Limb (tissue), 2 donors: ENCODE measurements around the gene GCNT3.

ENCODE experiments used
- DNase-seq, 2 donors: peaks; one replicate each; pipeline ENCODE4 v3.0.0-alpha.2; 2016; ENCODE audit errors: extremely low spot score in 2 of 2

Gene GCNT3, protein sequence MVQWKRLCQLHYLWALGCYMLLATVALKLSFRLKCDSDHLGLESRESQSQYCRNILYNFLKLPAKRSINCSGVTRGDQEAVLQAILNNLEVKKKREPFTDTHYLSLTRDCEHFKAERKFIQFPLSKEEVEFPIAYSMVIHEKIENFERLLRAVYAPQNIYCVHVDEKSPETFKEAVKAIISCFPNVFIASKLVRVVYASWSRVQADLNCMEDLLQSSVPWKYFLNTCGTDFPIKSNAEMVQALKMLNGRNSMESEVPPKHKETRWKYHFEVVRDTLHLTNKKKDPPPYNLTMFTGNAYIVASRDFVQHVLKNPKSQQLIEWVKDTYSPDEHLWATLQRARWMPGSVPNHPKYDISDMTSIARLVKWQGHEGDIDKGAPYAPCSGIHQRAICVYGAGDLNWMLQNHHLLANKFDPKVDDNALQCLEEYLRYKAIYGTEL

DNA sequence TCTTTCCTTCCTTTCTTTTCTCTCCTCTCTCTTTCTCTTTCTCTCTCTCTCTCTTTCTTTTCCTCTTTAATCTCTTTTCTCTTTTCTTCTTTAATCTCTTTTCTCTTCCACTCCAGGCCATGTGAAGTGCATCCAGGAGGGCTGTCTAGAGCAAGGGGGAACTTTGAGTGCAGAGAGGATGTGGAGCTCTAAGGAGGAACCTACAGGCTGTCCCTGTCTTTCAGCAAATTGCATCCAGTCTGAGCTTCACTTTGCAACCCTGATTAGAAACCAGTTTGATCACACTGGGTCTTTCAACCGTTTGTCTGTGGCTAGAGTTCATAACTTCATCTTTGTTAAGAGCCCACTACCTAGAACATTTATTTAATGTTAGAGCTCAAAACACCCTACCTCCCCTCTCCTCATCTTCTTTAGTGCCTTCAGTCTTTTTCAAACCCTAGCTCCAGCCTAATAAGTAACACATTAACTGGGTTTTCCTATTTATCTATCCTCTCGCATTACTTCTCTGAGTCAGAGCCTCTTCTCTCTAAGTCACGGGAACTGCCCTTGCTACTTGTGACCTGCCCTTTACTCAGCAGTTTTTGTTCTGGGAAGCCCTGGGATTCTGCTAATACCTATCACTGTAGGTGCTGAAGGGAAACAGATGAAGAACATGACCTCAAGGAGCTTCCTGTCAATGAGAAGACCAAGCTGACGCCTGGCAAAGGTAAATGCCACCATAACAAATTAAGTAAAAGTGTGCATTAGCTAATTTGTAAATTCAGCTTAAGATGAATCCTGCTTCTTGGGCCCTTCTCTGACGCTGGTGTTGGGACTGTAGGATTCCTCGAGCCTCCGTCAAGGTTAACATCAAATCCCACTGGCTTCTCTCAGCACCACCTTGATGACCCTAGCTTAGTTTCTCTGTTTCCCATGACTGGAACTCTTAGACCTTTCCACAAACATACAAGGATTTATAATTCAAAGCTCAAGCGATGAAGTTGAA lies at the start of gene GCNT3:
Gene GCNT3 (plus strand): TSS at position 508 of the 985 bp plus-strand sequence. CDS start 6,456 bp downstream, outside the sequence.
- no peak for DNase-seq

DNA sequence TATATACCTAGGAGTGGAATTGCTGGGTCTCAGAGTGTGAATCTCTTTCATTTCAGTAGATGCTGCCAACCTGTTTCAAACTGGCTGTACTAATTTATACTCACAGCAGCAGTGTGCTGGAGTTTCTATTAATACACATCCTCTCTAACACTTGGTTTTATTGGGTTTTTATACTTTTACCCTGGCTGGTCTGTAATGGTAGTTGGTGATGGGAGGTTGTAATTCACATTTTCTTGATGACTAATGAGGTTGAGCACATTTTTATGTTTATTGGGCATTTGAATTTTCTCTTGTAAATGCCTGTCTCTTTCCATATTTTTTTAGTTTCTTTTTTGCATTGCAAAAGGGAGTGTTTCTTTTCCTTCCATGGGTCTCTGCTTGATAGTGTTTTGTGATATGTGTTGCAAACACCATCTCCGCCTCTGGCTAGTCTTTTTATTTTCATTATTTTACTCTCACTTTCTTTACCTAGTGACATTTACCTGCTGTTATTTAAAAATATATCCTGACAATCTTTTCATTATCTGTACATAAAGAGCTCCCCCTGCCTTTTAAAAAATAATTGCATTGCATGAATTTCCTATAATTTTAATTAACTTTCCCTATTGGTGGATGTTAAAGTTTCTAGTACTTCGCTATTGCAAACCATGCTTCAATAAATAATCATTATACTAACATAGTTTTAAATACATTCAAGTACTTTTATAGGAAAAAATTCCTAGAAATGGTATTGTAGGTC lies 49.0 kb upstream of the GCNT3 start:
- no peak for DNase-seq

DNA sequence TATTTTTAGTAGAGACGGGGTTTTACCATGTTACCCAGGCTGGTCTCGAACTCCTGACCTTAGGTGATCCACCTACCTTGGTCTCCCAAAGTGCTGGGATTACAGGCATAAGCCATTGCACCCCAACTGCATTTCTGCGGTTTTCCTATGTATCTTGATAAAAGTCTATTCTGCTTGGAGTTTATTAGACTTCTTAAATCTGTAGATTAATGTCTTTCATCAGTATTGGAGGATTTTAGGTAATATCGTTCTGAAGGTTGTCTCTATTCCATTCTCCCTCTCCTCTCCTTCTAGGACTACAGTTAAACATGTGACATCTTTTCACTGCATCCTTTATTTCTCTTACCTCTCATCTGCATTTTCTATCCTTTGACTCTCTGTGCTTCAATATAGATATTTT lies 46.3 kb upstream of the GCNT3 start:
- DNase-seq, result no peak

DNA sequence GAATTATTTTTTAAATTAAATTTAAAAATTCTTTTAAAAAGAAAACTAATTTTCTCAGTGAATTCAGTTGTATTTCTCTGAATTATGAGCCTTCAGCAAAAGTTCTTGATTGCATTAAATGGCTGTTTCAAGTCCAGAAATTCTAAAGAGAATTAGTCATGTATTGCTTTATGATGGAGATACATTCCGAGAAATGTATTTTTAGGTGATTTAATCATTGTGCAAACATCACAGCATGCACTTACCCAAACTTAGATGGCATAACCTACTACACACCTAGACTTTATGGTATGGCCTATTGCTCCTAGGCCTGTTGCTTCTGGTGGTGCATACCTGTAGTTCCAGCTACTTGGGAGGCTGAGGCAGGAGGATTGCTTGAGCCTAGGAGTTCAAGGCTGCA lies 44.3 kb upstream of the GCNT3 start:
- no peak for DNase-seq

DNA sequence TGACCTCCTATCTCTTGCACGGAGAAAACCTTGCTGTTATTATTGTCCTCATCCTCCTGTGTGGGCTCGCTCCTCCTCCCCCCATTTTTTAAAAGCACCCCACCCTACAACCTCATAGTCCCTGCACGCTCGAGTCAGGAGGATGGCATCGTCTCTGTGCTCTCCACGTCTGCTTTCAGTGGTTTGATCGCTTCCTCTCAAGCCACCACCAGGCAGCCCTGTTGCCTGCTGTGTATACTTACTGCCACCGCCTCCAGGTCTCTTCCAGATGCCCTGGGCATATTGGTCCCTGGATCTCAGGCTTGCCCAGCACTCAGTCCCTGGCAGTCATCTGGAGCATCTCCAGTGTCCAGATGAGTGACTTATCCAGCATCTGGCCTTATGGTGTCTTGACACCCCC lies 42.1 kb upstream of the GCNT3 start:
- DNase-seq, result no peak

DNA sequence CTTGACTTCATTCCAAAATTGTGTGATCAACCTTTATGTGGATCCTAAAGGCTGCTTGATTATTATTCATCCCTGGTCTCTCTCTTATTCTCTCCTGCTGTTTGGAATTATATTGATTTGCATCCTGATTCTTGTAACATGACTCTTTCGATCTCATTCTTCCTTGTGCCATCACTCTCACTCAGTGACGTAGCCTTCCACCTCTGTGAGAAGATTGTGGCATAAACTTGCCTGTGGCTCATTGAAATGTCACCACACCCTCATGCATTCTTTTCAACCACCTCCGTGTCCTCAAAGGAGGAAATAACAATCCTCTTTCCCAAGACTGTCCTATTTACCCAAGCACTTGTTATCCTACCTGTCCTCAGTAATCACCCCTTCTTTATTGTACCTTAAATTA lies 41.3 kb upstream of the GCNT3 start:
- DNase-seq, result no peak

DNA sequence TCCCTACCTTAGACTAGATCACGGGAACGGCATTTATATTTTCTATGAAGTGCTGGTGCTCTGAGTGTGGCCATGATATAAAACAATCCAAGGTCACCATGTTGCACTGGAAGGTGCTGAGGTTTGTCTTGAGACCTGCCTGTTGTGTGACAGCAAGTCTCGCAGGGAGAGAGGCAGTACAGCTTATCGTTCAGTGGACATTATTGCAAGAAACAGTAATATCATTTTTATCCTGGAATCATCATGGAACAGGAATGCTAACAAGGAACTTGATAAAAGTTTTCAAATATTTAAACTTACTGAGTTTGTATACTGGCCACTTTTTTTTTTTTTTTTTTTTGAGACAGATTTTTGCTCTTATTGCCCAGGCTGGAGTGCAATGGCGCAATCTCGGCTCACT lies 40.0 kb upstream of the GCNT3 start:
- DNase-seq, result no peak

DNA sequence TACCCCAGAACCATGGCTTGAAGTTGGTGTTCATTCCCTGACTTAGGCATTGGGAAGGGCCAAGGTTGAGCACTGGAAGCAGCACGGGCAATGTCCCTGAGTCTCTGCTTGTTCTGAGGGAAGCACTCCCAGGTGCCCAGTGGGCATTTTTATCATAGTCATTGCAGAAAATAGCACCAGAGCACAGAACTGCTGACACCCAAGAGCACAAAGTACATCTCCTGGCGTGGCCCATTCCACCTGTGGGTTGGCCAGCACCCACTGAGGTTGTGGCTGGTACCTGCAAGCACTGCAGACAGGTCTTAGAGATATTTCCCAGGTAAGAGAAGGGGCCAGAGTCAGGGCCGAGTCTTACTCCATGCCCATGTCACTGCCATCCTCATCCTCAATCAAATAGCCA lies 28.5 kb upstream of the GCNT3 start:
- DNase-seq, result no peak

DNA sequence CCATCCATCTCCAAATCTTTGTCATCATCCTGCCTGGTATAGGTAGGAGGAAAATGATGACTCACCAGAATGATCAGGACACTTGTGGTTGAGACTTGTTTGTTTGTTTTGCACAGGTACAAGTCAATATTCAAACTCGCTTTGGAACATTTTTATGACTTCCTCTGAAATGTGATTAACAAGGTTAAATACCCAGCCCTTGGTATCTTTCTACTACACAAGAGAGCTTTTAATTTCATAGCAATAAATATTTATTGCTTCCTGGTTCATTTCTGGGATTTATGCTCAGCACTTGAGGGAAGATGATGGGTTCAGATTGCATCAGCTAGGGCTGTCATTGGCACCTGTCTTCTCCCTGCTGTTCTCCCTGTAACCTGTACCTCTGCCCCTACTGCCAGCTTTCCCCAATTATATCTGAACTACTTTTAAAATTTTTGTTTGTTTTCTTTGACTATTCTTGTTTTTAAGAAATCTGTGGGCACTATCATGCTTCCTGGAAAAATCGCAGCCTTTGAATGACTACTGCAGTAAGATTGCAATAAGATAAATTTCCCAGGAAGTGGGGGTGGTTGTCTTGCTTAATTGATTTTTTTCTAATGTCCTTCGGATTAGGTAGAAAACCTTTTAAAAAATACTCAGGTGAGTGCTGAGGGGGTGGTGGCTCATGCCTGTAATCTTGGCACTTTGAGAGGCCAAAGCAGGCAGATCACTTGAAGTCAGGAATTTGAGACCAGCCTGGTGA lies 24.3 kb upstream of the GCNT3 start:
- no peak for DNase-seq

DNA sequence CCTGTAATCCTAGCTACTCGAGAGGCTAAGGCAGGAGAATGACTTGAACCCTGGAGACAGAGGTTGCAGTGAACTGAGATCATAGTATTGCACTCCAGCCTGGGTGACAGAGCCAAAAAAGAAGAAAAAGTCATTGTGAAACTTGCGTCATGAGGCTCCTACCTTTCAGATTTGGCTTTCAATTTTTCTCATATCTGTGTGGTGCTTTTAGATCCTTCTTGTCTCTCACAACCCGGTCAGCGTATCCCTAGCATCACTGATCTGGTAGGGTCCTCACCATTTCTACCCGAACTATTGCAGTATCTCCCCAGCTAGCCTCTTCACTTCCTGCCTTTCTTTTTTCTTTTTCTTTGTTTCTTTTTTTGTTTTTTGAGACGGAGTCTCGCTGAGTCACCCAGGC lies 21.6 kb upstream of the GCNT3 start:
- DNase-seq, result no peak

DNA sequence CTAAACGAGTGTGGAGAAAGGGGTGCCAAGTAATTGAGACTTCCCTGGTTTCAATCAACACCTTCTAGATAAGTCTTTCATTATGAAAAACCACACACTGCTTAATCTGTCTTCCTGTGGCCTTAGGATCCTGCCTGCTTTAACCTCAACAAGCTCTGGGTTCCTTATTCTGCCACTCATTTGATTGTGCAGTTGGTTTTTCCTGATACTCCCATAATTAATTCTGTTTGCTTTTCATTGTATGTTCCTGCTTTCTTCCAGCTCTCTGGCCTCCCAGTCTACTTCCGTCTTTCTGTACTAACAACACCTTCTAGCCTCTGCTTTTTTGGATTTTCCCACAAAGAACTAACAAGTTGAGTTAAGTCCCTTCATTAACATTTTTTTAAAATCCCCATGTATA lies 20.2 kb upstream of the GCNT3 start:
- no peak for DNase-seq

DNA sequence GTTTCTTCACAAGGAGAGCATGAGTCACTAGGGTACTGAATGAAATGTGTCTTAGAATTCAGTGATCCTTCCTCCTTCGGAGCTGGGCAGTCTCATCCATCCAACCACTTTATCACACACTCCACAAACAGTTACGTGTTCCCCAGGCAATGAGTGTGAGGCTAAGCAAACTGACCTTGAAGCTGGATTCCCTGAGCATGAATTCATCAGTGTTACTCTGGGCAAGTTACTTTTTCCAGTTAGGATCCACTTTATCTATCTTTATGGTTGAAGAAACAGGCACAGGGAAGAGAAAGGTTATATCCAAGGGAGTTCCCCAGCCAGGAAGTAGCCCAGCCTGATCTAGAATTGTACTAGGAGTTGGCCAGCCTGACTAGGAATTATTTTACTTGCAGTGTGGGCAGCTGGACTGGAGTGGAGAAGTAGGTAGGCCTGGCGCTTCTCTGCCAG lies 17.1 kb upstream of the GCNT3 start:
- DNase-seq, result no peak

DNA sequence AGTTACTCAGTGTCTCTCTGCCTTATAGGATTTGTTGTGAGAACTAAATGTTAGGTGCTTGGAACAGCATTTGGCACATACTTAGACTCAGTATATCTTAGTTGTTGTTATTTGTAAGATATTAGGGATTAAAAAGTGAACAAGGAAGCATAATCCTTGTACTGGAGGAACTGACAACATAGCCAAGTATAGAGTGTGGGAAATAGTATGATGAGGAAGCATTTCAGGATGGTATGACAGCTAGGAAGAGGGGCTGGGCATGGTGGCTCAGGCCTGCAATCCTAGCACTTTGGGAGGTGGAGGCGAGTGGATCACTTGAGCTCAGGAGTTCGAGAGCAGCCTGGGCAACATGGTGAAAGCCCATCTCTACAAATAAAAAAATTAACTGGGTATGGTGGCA lies 16.6 kb upstream of the GCNT3 start:
- no peak for DNase-seq

DNA sequence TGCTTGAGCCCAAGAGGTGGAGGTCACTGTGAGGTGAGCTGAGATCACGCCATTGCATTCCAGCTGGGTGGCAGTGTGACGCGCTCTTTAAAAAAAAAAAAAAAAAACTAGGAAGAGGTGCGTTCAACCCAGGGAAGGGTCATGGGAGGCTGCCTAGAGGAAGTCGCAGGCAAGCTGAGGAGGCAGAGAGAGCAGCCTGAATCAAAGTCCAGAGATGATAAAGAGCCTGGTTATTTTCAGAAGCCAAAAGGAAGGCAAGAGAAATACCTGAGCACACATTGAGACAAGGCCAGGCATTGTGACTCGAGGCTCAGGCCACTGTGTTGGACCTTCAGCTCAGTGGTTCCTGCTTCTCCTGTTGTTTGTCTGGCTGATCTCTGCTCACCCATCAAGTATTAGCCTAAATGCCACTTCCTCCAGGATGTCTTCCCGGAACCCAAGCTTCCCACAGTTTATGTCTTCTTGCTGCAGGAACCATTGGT lies 16.1 kb upstream of the GCNT3 start:
- no peak for DNase-seq

DNA sequence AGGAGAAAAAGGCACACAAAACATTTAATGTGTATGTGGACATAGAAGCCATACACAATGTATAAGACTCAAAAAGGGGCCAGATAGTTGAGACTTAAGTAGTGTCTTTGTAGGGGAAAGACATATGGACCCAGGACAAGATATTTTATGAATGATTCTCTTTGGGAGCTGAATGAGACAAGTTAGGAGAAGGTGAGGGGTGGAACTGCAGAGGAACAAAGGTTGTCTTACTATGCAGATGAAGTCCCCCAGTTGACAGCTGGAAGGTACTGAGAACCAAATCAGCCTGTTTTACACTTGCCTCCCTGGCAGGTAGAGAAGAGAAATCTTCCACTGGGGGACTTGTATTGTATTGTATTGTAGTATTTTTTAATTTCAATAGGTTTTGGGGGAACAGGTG lies 14.9 kb upstream of the GCNT3 start:
- DNase-seq, result no peak

DNA sequence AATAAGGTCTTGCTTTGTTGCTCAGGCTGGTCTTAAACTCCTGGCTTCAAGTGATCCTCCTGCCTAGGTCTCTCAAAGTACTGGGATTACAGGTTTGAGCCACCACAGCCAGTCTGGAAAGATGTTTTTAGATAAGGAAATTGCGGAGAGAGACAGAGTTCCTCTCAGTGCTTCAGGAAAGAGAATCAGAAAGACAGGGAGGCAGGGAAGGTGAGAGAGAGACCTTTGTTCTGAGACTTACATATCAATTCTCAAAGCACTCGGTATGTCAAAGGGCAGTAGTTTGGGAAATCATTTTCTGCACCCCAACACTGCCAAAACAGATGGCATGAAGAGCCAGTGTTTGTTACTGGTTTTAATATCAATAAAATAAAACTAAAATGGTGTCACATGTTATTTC lies 13.1 kb upstream of the GCNT3 start:
- no peak for DNase-seq

DNA sequence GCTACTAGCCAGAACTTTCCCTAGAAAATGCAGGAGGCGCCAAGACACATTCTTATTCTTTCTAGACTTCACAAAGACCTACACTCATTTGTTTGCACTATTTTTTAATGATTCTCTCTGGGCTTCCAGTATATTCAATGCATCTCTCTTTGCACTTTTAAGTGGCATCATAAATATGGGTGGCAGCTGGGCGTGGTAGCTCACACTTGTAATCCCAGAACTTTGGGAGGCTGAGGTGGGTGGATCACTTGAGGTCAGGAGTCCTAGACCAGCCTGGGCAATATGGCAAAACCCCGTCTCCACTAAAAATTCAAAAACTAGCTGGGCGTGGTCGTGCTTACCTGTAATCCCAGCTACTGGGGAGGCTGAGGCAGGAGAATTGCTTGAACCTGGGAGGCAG lies 5.6 kb upstream of the GCNT3 start:
- DNase-seq, result no peak

DNA sequence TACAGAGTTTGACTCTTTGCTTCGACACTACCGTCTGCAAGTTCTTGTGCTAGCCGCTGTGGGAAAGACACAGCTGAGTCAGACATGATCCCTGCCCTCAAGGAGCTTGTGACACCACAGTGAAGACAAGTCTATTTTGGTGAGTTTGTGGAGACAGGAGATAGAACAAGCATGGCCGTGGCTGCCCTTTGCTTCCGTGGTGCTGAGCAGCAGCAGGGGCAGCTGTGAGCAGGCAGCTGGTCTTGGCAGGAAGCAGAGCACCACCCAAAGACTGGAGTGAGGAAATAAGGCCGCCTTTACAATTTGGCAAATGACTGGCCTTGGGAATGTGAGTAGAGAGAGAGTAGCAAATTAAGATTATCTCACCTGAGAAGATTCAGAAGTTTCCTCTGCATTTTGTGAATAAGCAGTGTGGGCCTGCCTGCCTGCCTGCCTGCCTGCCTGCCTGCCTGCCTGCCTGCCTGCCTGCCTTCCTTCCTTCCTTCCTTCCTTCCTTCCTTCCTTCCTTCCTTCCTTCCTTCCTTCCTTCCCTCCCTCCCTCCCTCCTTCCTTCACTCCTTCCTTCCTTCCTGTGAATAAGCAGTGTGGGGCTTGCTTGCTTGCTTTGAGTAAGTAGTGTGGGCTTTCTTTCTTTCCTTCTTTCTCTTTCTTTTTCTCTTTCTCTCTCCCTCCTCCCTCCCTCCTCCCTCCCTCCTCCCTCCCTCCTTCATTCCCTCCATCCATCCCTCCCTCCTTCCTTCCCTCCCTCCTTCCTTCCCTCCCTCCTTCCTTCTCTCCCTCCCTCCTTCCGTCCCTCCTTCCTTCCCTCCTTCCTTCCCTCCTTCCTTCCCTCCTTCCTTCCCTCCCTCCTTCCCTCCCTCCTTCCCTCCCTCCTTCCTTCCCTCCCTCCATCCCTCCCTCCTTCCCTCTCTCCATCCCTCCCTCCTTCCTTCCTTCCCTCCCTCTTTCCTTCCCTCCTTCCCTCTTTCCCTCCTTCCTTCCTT lies 1.6 kb upstream of the GCNT3 start:
- DNase-seq, result no peak

DNA sequence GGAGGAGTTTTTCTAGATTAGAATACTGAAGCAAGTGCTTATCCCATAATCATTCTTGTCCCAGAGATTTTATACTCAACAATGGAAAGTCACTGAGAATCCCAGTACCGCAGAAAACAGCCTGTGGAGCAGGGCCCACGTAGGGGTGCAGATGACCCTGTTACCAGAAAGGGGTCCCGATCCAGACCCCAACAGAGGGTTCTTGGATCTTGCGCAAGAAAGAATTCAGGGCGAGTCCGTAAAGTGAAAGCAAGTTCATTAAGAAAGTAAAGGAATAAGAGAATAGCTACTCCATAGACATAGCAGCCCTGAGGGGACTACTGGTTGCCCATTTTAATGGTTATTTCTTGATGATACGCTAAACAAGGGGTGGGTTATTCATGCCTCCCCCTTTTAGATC lies 2.6 kb downstream of the GCNT3 start:
- DNase-seq, result no peak

DNA sequence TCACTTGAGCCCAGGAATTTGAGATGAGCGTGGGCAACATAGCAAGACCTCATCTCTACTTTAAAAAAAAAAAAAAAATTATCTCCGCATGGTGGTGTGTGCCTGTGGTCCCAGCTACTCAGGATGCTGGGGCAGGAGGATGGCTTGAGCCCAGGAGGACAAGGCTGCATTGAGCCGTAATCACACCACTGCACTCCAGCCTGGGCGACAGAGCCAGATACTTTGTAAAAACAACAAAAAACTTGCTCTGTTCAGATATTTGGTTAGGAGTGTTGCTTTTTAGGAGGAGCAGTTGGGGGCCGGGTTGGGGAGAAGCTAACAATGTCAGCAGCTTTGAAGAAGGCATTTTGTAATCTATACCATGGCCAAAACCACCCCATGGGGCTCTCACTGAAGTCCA lies 4.1 kb downstream of the GCNT3 start:
- no peak for DNase-seq
